Measurements from ENCODE around the gene CHST15.

Gene CHST15

GRCh38 chr10:124060148-124060720, 33.2 kb downstream of the CHST15 start:
- no peak overlapping the region for H3K27ac ChIP-seq
- POLR2A ChIA-PET (ENCODE audit: low non-redundant PET) = no interaction called here
- no peak for DNase-seq (ENCODE audit: low spot score)
- CTCF ChIA-PET = interaction anchor here (1.0 kb wide), 1 partner anchor 66 kb away, joined by 3 read pairs; no protein-coding TSS in a partner anchor
- TF ChIP-seq, protein P1, sequence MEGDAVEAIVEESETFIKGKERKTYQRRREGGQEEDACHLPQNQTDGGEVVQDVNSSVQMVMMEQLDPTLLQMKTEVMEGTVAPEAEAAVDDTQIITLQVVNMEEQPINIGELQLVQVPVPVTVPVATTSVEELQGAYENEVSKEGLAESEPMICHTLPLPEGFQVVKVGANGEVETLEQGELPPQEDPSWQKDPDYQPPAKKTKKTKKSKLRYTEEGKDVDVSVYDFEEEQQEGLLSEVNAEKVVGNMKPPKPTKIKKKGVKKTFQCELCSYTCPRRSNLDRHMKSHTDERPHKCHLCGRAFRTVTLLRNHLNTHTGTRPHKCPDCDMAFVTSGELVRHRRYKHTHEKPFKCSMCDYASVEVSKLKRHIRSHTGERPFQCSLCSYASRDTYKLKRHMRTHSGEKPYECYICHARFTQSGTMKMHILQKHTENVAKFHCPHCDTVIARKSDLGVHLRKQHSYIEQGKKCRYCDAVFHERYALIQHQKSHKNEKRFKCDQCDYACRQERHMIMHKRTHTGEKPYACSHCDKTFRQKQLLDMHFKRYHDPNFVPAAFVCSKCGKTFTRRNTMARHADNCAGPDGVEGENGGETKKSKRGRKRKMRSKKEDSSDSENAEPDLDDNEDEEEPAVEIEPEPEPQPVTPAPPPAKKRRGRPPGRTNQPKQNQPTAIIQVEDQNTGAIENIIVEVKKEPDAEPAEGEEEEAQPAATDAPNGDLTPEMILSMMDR (conservative IDR thresholded peaks at IDR 0.05; ENCODE audit: low read depth) = no peak

- TF ChIP-seq, protein P1 (conservative IDR thresholded peaks at IDR 0.05; ENCODE audit: low read depth) = no peak
- CTCF ChIA-PET = interaction anchor here (0.6 kb wide), 2 partner anchors 25 to 216 kb away, joined by 4 read pairs; no protein-coding TSS in a partner anchor
- no peak for DNase-seq (ENCODE audit: low spot score)
- no peak overlapping the region for H3K27ac ChIP-seq
- POLR2A ChIA-PET (ENCODE audit: low non-redundant PET) = no interaction called here
These were observed 33.8 kb downstream of the CHST15 start for GRCh38 chr10:124059551-124059950.

GRCh38 chr10:124058346-124059003, 34.9 kb downstream of the CHST15 start:
- ChIA-PET POLR2A (ENCODE audit: low non-redundant PET) (no interaction called here), CTCF (no interaction called here)
- TF ChIP-seq, protein P1 (conservative IDR thresholded peaks at IDR 0.05; ENCODE audit: low read depth) = no peak
- no peak for DNase-seq (ENCODE audit: low spot score)
- H3K27ac ChIP-seq = no peak overlapping the region

DNA sequence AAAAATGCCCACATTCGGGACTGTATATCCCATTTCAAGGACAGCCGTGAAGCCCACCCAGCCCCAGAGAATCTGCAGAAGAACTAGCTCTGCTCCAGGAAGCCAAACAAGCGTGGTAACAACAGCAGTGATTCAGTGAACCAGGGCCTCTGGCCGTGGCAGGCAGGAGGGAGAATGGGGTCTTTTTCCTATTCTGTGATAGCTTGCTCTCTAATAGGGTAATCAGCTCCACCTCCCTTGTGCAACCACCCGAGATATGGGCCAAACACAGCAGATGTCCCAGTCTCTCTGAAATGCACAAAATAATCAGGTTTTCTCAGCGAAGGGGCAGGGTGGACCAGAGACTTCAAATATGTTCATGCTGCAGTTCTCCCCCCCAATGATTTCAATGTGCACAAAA, 35.8 kb downstream of the CHST15 start:
- H3K27ac ChIP-seq = no peak overlapping the region
- TF ChIP-seq, protein P1 (conservative IDR thresholded peaks at IDR 0.05; ENCODE audit: low read depth) = no peak
- POLR2A ChIA-PET (ENCODE audit: low non-redundant PET) = no interaction called here
- CTCF ChIA-PET = interaction anchor here (0.6 kb wide), 1 partner anchor 19 kb away, joined by 5 read pairs; no protein-coding TSS in a partner anchor
- no peak for DNase-seq (ENCODE audit: low spot score)

- no peak overlapping the region for H3K27ac ChIP-seq
- TF ChIP-seq, protein P1 (conservative IDR thresholded peaks at IDR 0.05; ENCODE audit: low read depth) = no peak
- POLR2A ChIA-PET (ENCODE audit: low non-redundant PET) = no interaction called here
- DNase-seq (ENCODE audit: low spot score) = no peak
- CTCF ChIA-PET = no interaction called here
These were observed 36.9 kb downstream of the CHST15 start for GRCh38 chr10:124056337-124056980.

DNA sequence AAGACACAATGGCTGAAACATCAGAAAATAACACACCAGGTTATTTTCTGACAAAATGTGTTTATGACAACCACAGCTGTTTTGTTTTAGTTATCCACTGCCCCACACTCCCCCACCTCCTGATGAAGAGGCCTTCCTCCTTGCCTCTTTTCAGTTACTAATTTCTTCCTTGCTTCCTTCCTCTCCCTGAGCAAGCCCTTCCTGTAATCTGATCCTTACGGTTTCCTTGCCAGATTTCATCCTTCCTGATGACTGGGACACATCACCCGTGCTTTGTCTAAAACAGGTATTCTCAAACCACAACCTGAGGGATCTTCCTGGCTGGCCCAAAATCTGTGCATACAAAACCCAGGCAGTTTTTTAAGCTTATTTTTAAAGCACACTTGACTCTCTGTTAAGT, 39.4 kb downstream of the CHST15 start:
- CTCF ChIA-PET = interaction anchor here (0.6 to 1.0 kb wide), 2 partner anchors 12 to 336 kb away, joined by 3 to 4 read pairs; no protein-coding TSS in a partner anchor
- H3K27ac ChIP-seq = peak overlapping the region; percentile 53
- POLR2A ChIA-PET (ENCODE audit: low non-redundant PET) = no interaction called here
- peak; percentile 86 for DNase-seq (ENCODE audit: low spot score)
- TF ChIP-seq, protein P1 (conservative IDR thresholded peaks at IDR 0.05; ENCODE audit: low read depth) = no peak
